ENCODE data around the gene SFPQ. TPM values are rescaled to one million over a fixed set of nuclear protein-coding genes. Genes with fewer than 3 reads are reported as not detected.

SFPQ gene
- total and polyA plus RNA-seq, 2 of the 8 experiments (the other 6 are each of a cell fraction or from before 2014, with no cell fraction given) = 118 to 469 TPM

- H4K5ac ChIP-seq (ENCODE audit: insufficient read length, low read depth, low read length) = no peak overlapping the region
- 91% methylated on average over 9 of the region's 9 CpGs; no CpG with 5 or more reads in 1 of the 2 experiments for WGBS, 2 experiments (ENCODE audit: extremely low coverage in 1 of 2, insufficient coverage in 1 of 2, insufficient read length in 1 of 2, insufficient replicate concordance in 2 of 2, low coverage in 1 of 2, low lambda C conversion rate in 2 of 2, missing lambda C conversion rate in 1 of 2)
- no peaks in the 10 kb centered on the region for H3K27me3 ChIP-seq (replicated peaks in 1 of 4; ENCODE audit: control insufficient read depth in 3 of 4, extremely low read depth in 1 of 4, insufficient read depth in 3 of 4, low read length in 3 of 4)
- TF ChIP-seq SRF (IDR thresholded peaks at IDR 0.05; ENCODE audit: low read depth, low read length) = no peak
- peak; percentile 73 for TF ChIP-seq POLR2AphosphoS5 (IDR thresholded peaks at IDR 0.05; ENCODE audit: low read depth, low read length)
- no peak for TF ChIP-seq KDM5A (IDR thresholded peaks at IDR 0.05; ENCODE audit: low read length)
- no peak for TF ChIP-seq CTCF (IDR thresholded peaks at IDR 0.05; ENCODE audit: control extremely low read depth in 1 of 3, insufficient read depth in 1 of 3, low read depth in 1 of 3, low read length in 3 of 3)
- TF ChIP-seq SP2 (IDR thresholded peaks at IDR 0.05; ENCODE audit: low read length) = no peak
- TF ChIP-seq ZNF274 (IDR thresholded peaks at IDR 0.05; ENCODE audit: borderline replicate concordance, extremely low read depth, low read length) = no peak
- peak in 1 of 2 experiments; percentile 12; a peak in 2 of 3 replicates for TF ChIP-seq POLR2A (IDR thresholded peaks at IDR 0.05; ENCODE audit: control extremely low read depth in 1 of 2, low read depth in 2 of 2, low read length in 2 of 2)
- TF ChIP-seq BCL11A (IDR thresholded peaks at IDR 0.05; ENCODE audit: low read depth in 2 of 2, low read length in 2 of 2) = no peak
- TF ChIP-seq EGR1 (IDR thresholded peaks at IDR 0.05; ENCODE audit: borderline replicate concordance, low read depth, low read length) = no peak
- TF ChIP-seq, protein P1, sequence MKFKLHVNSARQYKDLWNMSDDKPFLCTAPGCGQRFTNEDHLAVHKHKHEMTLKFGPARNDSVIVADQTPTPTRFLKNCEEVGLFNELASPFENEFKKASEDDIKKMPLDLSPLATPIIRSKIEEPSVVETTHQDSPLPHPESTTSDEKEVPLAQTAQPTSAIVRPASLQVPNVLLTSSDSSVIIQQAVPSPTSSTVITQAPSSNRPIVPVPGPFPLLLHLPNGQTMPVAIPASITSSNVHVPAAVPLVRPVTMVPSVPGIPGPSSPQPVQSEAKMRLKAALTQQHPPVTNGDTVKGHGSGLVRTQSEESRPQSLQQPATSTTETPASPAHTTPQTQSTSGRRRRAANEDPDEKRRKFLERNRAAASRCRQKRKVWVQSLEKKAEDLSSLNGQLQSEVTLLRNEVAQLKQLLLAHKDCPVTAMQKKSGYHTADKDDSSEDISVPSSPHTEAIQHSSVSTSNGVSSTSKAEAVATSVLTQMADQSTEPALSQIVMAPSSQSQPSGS (IDR thresholded peaks at IDR 0.05; ENCODE audit: low read length) = 0 out of 2 replicates have a peak, but pooled peaks have one; percentile 14
Observed at GRCh38 chr1:35175098-35175576, 17.8 kb downstream of the SFPQ start.

More at GRCh38 chr1:35175098-35175576, 17.8 kb downstream of the SFPQ start:
- Histone ChIP-seq H2BK20ac (ENCODE audit: low read length) (no peak overlapping the region), H3K56ac (replicated peaks; ENCODE audit: insufficient read length, low read depth, low read length) (no peak overlapping the region), H3K4me1 (replicated peaks in 1 of 4; ENCODE audit: control insufficient read depth in 3 of 4, insufficient read depth in 4 of 4, low read length in 3 of 4) (peaks cover 0 to 2% (median 0%) of the 10 kb centered on the region in 4 experiments; a peak in 2 of 7 replicates), H3K79me2 (ENCODE audit: control insufficient read depth in 1 of 2, insufficient read depth in 2 of 2, low read length in 2 of 2) (peaks cover 0 to 13% of the 10 kb centered on the region in 2 experiments; a peak in 2 of 4 replicates), H3K4me2 (ENCODE audit: insufficient read depth in 1 of 2, low read depth in 2 of 2, low read length in 2 of 2) (no peak overlapping the region), H3K18ac (ENCODE audit: extremely low read depth, low read length) (no peak overlapping the region), H2BK15ac (ENCODE audit: low read length) (no peak overlapping the region), H4K91ac (replicated peaks; ENCODE audit: insufficient read length, low read length) (no peak overlapping the region), H3K36me3 (ENCODE audit: control insufficient read depth in 2 of 4, insufficient read depth in 4 of 4, low read length in 3 of 4) (peaks cover 8 to 54% (median 40%) of the 10 kb centered on the region in 4 experiments), H2BK5ac (ENCODE audit: low read depth, low read length) (no peak overlapping the region), H3K9me3 (ENCODE audit: insufficient read depth in 2 of 2, low read depth in 1 of 2, low read length in 1 of 2) (no peaks in the 10 kb centered on the region), H3K27ac (ENCODE audit: low read depth, low read length) (no peak overlapping the region), H3K23ac (ENCODE audit: insufficient read length) (no peak overlapping the region), H3K79me1 (ENCODE audit: low read depth, low read length) (peaks cover 2% of the 10 kb centered on the region), H3K4me3 (ENCODE audit: extremely low read depth in 1 of 4, insufficient read depth in 2 of 4, low read depth in 3 of 4, low read length in 4 of 4) (no peak overlapping the region), H3K23me2 (ENCODE audit: low read depth, low read length) (no peaks in the 10 kb centered on the region), H2BK120ac (replicated peaks; ENCODE audit: low read depth, low read length) (no peak overlapping the region), H4K8ac (ENCODE audit: extremely low read depth, insufficient read depth, low read length) (no peak overlapping the region), H3K14ac (ENCODE audit: insufficient read length) (no peak overlapping the region), H2AK5ac (ENCODE audit: low read depth, low read length) (no peak overlapping the region), H2BK12ac (ENCODE audit: low read depth, low read length) (no peak overlapping the region), H4K20me1 (replicated peaks in 1 of 2; ENCODE audit: control insufficient read depth in 1 of 2, insufficient read depth in 2 of 2, low read length in 2 of 2) (peaks cover 16 to 21% of the 10 kb centered on the region in 2 experiments), H2AFZ (ENCODE audit: low read length) (no peak overlapping the region), H3K9ac (replicated peaks in 1 of 4; ENCODE audit: extremely low read depth in 1 of 4, low read depth in 3 of 4, low read length in 3 of 4) (no peak overlapping the region), H3K4ac (replicated peaks; ENCODE audit: insufficient read length, low read depth, low read length) (no peak overlapping the region)
- no peak for DNase-seq (ENCODE audit: low read depth in 1 of 2, low spot score in 2 of 2)
- POLR2A ChIA-PET (ENCODE audit: partially characterized antibody) = interaction anchor here (0.6 to 9.7 kb wide), 13 partner anchors 8 to 332 kb away, joined by 3 to 97 read pairs (median 3); partner anchors contain the start of gene SFPQ
- FAIRE-seq = no peak
- CTCF ChIA-PET (ENCODE audit: partially characterized antibody) = no interaction called here
